ENCODE results near the gene SUPT20HL1.

- TF ChIP-seq, protein P1, sequence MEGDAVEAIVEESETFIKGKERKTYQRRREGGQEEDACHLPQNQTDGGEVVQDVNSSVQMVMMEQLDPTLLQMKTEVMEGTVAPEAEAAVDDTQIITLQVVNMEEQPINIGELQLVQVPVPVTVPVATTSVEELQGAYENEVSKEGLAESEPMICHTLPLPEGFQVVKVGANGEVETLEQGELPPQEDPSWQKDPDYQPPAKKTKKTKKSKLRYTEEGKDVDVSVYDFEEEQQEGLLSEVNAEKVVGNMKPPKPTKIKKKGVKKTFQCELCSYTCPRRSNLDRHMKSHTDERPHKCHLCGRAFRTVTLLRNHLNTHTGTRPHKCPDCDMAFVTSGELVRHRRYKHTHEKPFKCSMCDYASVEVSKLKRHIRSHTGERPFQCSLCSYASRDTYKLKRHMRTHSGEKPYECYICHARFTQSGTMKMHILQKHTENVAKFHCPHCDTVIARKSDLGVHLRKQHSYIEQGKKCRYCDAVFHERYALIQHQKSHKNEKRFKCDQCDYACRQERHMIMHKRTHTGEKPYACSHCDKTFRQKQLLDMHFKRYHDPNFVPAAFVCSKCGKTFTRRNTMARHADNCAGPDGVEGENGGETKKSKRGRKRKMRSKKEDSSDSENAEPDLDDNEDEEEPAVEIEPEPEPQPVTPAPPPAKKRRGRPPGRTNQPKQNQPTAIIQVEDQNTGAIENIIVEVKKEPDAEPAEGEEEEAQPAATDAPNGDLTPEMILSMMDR (IDR thresholded peaks at IDR 0.05), result no peak
- no peak for TF ChIP-seq POLR2A (IDR thresholded peaks at IDR 0.05)
Measured at GRCh38 chrX:24392709-24393108, 32.3 kb downstream of the SUPT20HL1 start.

Measured in testis (tissue), 2 donors.